B cell (primary cell): ENCODE measurements around the gene GALNT18. TPM values are rescaled to one million over a fixed set of nuclear protein-coding genes. Genes with fewer than 3 reads are reported as not detected.

ENCODE experiments used
- ATAC-seq: fragments of 200-7000 bp; cut with Tn5 transposase; one replicate; pipeline ENCODE4 v1.10.0; 2021; ENCODE audit warnings: low read depth, mild to moderate bottlenecking, moderate number of reproducible peaks, moderate library complexity
- CTCF ChIA-PET: fragments of 350-600 bp; sonication (Branson Sonifier 250); formaldehyde crosslinking; loops from one replicate; lab custom pipeline; 2021; ENCODE audit warnings: antibody characterized with exemption, inconsistent platforms; lab: Charles Lee
- POLR2A ChIA-PET: fragments of 350-600 bp; sonication (Branson Sonifier 250); formaldehyde crosslinking; loops from one replicate; lab custom pipeline; 2021; ENCODE audit warnings: antibody characterized with exemption; lab: Charles Lee
- DNase-seq: peaks from one replicate; pipeline ENCODE4 v3.0.0; 2013
- H2AFZ ChIP-seq: 2 replicates; pipeline ENCODE4 v1.6.1; 2012; ENCODE audit warnings: mild to moderate bottlenecking, low read depth, low read length; ENCODE audit not compliant: insufficient read depth, poor library complexity, severe bottlenecking
- H3K27ac ChIP-seq, 2 donors: 1 replicate in 1 of 2; 2 replicates in 1 of 2; pipeline ENCODE4 v1.5.1; 2012 to 2013; ENCODE audit warnings: low read length in 2 of 2, mild to moderate bottlenecking in 2 of 2, moderate library complexity in 1 of 2
- H3K27me3 ChIP-seq, 4 experiments: fragments of 200-600 bp in 1 of 4; sonication (generic) in 1 of 4; replicated peaks in 1 of 4; 1 replicate in 2 of 4; 2 replicates in 2 of 4; pipeline versions ENCODE4 v1.6.1 to v1.7.0; 2013 to 2016; ENCODE audit warnings: low read length in 3 of 4, mild to moderate bottlenecking in 2 of 4, mixed read lengths in 1 of 4, moderate library complexity in 1 of 4; ENCODE audit not compliant: insufficient read depth in 4 of 4, control insufficient read depth in 3 of 4; ENCODE audit errors: control extremely low read depth in 1 of 4
- H3K36me3 ChIP-seq, 2 experiments: replicated peaks in 1 of 2; 1 replicate in 1 of 2; 2 replicates in 1 of 2; pipeline versions ENCODE4 v1.6.1 to v1.7.1; 2013; ENCODE audit warnings: low read length in 1 of 2; ENCODE audit not compliant: insufficient read depth in 2 of 2, control insufficient read depth in 1 of 2; ENCODE audit errors: control extremely low read depth in 1 of 2, extremely low read depth in 1 of 2
- H3K4me1 ChIP-seq, 2 donors: fragments of 200-600 bp in 1 of 2; sonication (generic) in 1 of 2; 1 replicate in 1 of 2; 2 replicates in 1 of 2; pipeline versions ENCODE4 v1.5.1 to v1.6.1; 2013 to 2017; ENCODE audit warnings: low read length in 2 of 2; ENCODE audit not compliant: control insufficient read depth in 2 of 2, insufficient read depth in 2 of 2
- H3K4me2 ChIP-seq: replicated peaks from 2 replicates; pipeline ENCODE3; 2012; ENCODE audit warnings: mild to moderate bottlenecking, low read depth, low read length; ENCODE audit not compliant: poor library complexity, severe bottlenecking
- H3K4me3 ChIP-seq, 5 experiments: fragments of 200-600 bp in 1 of 5; sonication (generic) in 1 of 5; 1 replicate in 3 of 5; 2 replicates in 2 of 5; pipeline versions ENCODE4 v1.5.1 to v1.7.0; 2011 to 2016; ENCODE audit warnings: low read length in 4 of 5, mild to moderate bottlenecking in 4 of 5, low read depth in 2 of 5, control low read depth in 1 of 5, moderate library complexity in 1 of 5; ENCODE audit not compliant: insufficient read depth in 1 of 5; ENCODE audit errors: control extremely low read depth in 1 of 5, extremely low read depth in 1 of 5
- H3K79me2 ChIP-seq: fragments of 200-600 bp; sonication (generic); one replicate; pipeline ENCODE4 v1.6.0; 2016; ENCODE audit warnings: low read length; ENCODE audit not compliant: control insufficient read depth, insufficient read depth
- H3K9ac ChIP-seq: fragments of 200-600 bp; sonication (generic); 2 replicates; pipeline ENCODE4 v1.6.1; 2017; ENCODE audit warnings: mild to moderate bottlenecking, low read length, moderate library complexity
- H3K9me3 ChIP-seq, 3 donors: one replicate each; pipeline versions ENCODE4 v1.6.1 to v1.7.1; 2013; ENCODE audit warnings: low read length in 2 of 3; ENCODE audit not compliant: control insufficient read depth in 2 of 3, insufficient read depth in 1 of 3; ENCODE audit errors: control extremely low read depth in 1 of 3
- H4K20me1 ChIP-seq: 2 replicates; pipeline ENCODE4 v1.6.0; 2012; ENCODE audit warnings: mild to moderate bottlenecking, low read length; ENCODE audit not compliant: insufficient read depth, control insufficient read depth, poor library complexity, severe bottlenecking
- H3K27ac Mint-ChIP-seq: one replicate; pipeline ENCODE4 v1.8.0; 2021; ENCODE audit warnings: mixed read lengths
- H3K27me3 Mint-ChIP-seq: one replicate; pipeline ENCODE4 v1.8.0; 2021; ENCODE audit warnings: mixed read lengths
- H3K4me1 Mint-ChIP-seq: one replicate; pipeline ENCODE4 v1.8.0; 2021; ENCODE audit warnings: mixed read lengths
- H3K4me3 Mint-ChIP-seq: one replicate; pipeline ENCODE4 v1.8.0; 2021; ENCODE audit warnings: mixed read lengths
- H3K9me3 Mint-ChIP-seq: one replicate; pipeline ENCODE4 v1.8.0; 2022; ENCODE audit warnings: mixed read lengths; ENCODE audit not compliant: insufficient read depth
- CTCF ChIP-seq: fragments of 200-600 bp; IDR thresholded peaks from one replicate; pipeline ENCODE4 v1.8.0; 2022; ENCODE audit warnings: antibody characterized with exemption, mild to moderate bottlenecking
- EZH2 ChIP-seq: IDR thresholded peaks from 2 replicates; pipeline ENCODE4 v1.6.1; 2012; ENCODE audit warnings: borderline replicate concordance, low read depth, mild to moderate bottlenecking, moderate library complexity, low read length; ENCODE audit not compliant: insufficient read depth, poor library complexity, severe bottlenecking
- whole genome bisulfite sequencing: methylation state at CpG from one replicate; pipeline ENCODE4 v1.1.5; 2013; ENCODE audit warnings: missing lambda C conversion rate; ENCODE audit not compliant: insufficient coverage; 5-methylcytosine and 5-hydroxymethylcytosine counted together
- intact Hi-C: fragments of 100-400 bp; cut with micrococcal nuclease; formaldehyde crosslinking; loops from one replicate; pipeline ENCODE4 v1.10.0; 2022
- polyA plus RNA-seq: library from polyadenylated mRNA; depleted of rRNA; stranded (reverse); fragments of >200 nt; gene quantifications from 2 replicates; pipeline ENCODE4 v1.2.3, GENCODE V29; 2012
- total RNA-seq, 2 donors: library from RNA; stranded (reverse); fragments of 120-200 nt in 1 of 2; gene quantifications; 1 replicate in 1 of 2; 2 replicates in 1 of 2; pipeline versions ENCODE4 v1.2.3 to v1.2.4, GENCODE V29; 2013 to 2022

GALNT18 gene
- total and polyA plus RNA-seq, 2 donors (not counting 1 experiment from before 2014, with no cell fraction given), result not detected

GRCh38 chr11:11478687-11479086 is 143.1 kb downstream of the GALNT18 start:
- H3K9me3 ChIP-seq, result no peaks in the 10 kb centered on the region
- ATAC-seq (no peak), DNase-seq (no peak)
- H3K4me1 Mint-ChIP-seq, result no peaks in the 10 kb centered on the region
- H3K36me3 ChIP-seq, result no peaks in the 10 kb centered on the region
- no peak overlapping the region for H3K4me3 Mint-ChIP-seq
- intact Hi-C loops, result no loop called here
- H3K4me1 ChIP-seq, result no peaks in the 10 kb centered on the region
- H3K27me3 Mint-ChIP-seq, result peaks cover 17% of the 10 kb centered on the region
- TF ChIP-seq EZH2, result no peak
- TF ChIP-seq CTCF, result no peak
- H3K4me3 ChIP-seq, result no peak overlapping the region
- 87% methylated on average over 12 of the region's 12 CpGs for WGBS
- ChIA-PET CTCF (no interaction called here), POLR2A (no interaction called here)
- no peaks in the 10 kb centered on the region for H3K9me3 Mint-ChIP-seq
- H3K27ac Mint-ChIP-seq, result no peak overlapping the region
- H3K9ac ChIP-seq, result no peak overlapping the region
- no peaks in the 10 kb centered on the region for H4K20me1 ChIP-seq
- H3K79me2 ChIP-seq, result no peaks in the 10 kb centered on the region
- peaks cover 0 to 3% (median 0%) of the 10 kb centered on the region in 4 experiments for H3K27me3 ChIP-seq
- H2AFZ ChIP-seq, result no peak overlapping the region
- no peak overlapping the region for H3K27ac ChIP-seq
- no peak overlapping the region for H3K4me2 ChIP-seq

GRCh38 chr11:11477695-11478420 is 143.9 kb downstream of the GALNT18 start:
- intact Hi-C loops, result no loop called here
- Histone ChIP-seq H3K9ac (no peak overlapping the region), H3K4me2 (no peak overlapping the region), H3K27ac (no peak overlapping the region), H3K4me3 (no peak overlapping the region), H3K27me3 (peaks cover 0 to 3% (median 0%) of the 10 kb centered on the region in 4 experiments), H3K4me1 (no peaks in the 10 kb centered on the region), H3K9me3 (no peaks in the 10 kb centered on the region), H3K79me2 (no peaks in the 10 kb centered on the region), H4K20me1 (no peaks in the 10 kb centered on the region), H3K36me3 (no peaks in the 10 kb centered on the region), H2AFZ (no peak overlapping the region)
- WGBS, result no CpG with 5 or more reads among the region's 2 CpGs
- DNase-seq, result no peak
- ChIA-PET POLR2A (no interaction called here), CTCF (no interaction called here)
- Mint-ChIP-seq H3K4me3 (no peak overlapping the region), H3K4me1 (no peaks in the 10 kb centered on the region), H3K27ac (no peak overlapping the region), H3K9me3 (no peaks in the 10 kb centered on the region), H3K27me3 (peaks cover 15% of the 10 kb centered on the region)
- ATAC-seq, result no peak
- no peak for TF ChIP-seq CTCF
- TF ChIP-seq EZH2, result no peak
